ENCODE data around the gene GSG1L. TPM values are rescaled to one million over a fixed set of nuclear protein-coding genes. Genes with fewer than 3 reads are reported as not detected.
A peak's percentile ranks its signal among the peaks of the same experiment; 100 is the strongest.

The GSG1L gene
- total RNA-seq, 1 experiment from 2014 or later, result not detected

- Mint-ChIP-seq H3K9me3 (ENCODE audit: low read depth, unreplicated experiment) (no peaks in the 10 kb centered on the region), H3K27me3 (ENCODE audit: unreplicated experiment) (peaks cover 53% of the 10 kb centered on the region), H3K27ac (ENCODE audit: unreplicated experiment) (no peak overlapping the region), H3K4me3 (ENCODE audit: low read depth, unreplicated experiment) (no peak overlapping the region), H3K4me1 (ENCODE audit: low read depth, unreplicated experiment) (no peaks in the 10 kb centered on the region), H3K36me3 (ENCODE audit: insufficient read depth, unreplicated experiment) (no peaks in the 10 kb centered on the region)
- no peak for DNase-seq
- no peak for TF ChIP-seq CTCF (IDR thresholded peaks at IDR 0.05; ENCODE audit: unreplicated experiment)
- BruUV-seq (replicated peaks), result no TSS peak
- CTCF ChIA-PET, result no interaction called here
- intact Hi-C loops (cut with micrococcal nuclease; ENCODE audit: unreplicated experiment), result no loop called here
Observed at GRCh38 chr16:27974896-27975540, 88.5 kb downstream of the GSG1L start.

- intact Hi-C loops (cut with micrococcal nuclease; ENCODE audit: unreplicated experiment), result no loop called here
- Mint-ChIP-seq H3K4me1 (ENCODE audit: low read depth, unreplicated experiment) (no peaks in the 10 kb centered on the region), H3K27ac (ENCODE audit: unreplicated experiment) (no peak overlapping the region), H3K4me3 (ENCODE audit: low read depth, unreplicated experiment) (no peak overlapping the region), H3K9me3 (ENCODE audit: low read depth, unreplicated experiment) (no peaks in the 10 kb centered on the region), H3K36me3 (ENCODE audit: insufficient read depth, unreplicated experiment) (no peaks in the 10 kb centered on the region), H3K27me3 (ENCODE audit: unreplicated experiment) (peaks cover 40% of the 10 kb centered on the region)
- no TSS peak for BruUV-seq (replicated peaks)
- no peak for TF ChIP-seq CTCF (IDR thresholded peaks at IDR 0.05; ENCODE audit: unreplicated experiment)
- CTCF ChIA-PET, result interaction anchor here (3.3 kb wide), 1 partner anchor 97 kb away, joined by 40 read pairs; no protein-coding TSS in a partner anchor
- no peak for DNase-seq
Observed at GRCh38 chr16:27973678-27974077, 89.8 kb downstream of the GSG1L start.

GRCh38 chr16:27972500-27972899, 91.0 kb downstream of the GSG1L start:
- intact Hi-C loops (cut with micrococcal nuclease; ENCODE audit: unreplicated experiment), result loop anchor here (1.0 kb wide), 1 partner anchor 98 kb away; no protein-coding TSS in a partner anchor
- Mint-ChIP-seq H3K4me3 (ENCODE audit: low read depth, unreplicated experiment) (no peak overlapping the region), H3K36me3 (ENCODE audit: insufficient read depth, unreplicated experiment) (no peaks in the 10 kb centered on the region), H3K27me3 (ENCODE audit: unreplicated experiment) (peaks cover 34% of the 10 kb centered on the region), H3K9me3 (ENCODE audit: low read depth, unreplicated experiment) (no peaks in the 10 kb centered on the region), H3K27ac (ENCODE audit: unreplicated experiment) (no peak overlapping the region), H3K4me1 (ENCODE audit: low read depth, unreplicated experiment) (no peaks in the 10 kb centered on the region)
- peak; percentile 47 for TF ChIP-seq CTCF (IDR thresholded peaks at IDR 0.05; ENCODE audit: unreplicated experiment)
- no TSS peak for BruUV-seq (replicated peaks)
- CTCF ChIA-PET, result interaction anchor here (0.7 to 3.3 kb wide), 6 partner anchors 9 to 332 kb away, joined by 3 to 40 read pairs (median 4); no protein-coding TSS in a partner anchor
- DNase-seq, result peak; percentile 58

GRCh38 chr16:27969574-27969973, 93.9 kb downstream of the GSG1L start:
- Mint-ChIP-seq H3K27ac (ENCODE audit: unreplicated experiment) (no peak overlapping the region), H3K27me3 (ENCODE audit: unreplicated experiment) (peaks cover 36% of the 10 kb centered on the region), H3K9me3 (ENCODE audit: low read depth, unreplicated experiment) (no peaks in the 10 kb centered on the region), H3K4me1 (ENCODE audit: low read depth, unreplicated experiment) (no peaks in the 10 kb centered on the region), H3K36me3 (ENCODE audit: insufficient read depth, unreplicated experiment) (no peaks in the 10 kb centered on the region), H3K4me3 (ENCODE audit: low read depth, unreplicated experiment) (no peak overlapping the region)
- no peak for DNase-seq
- no peak for TF ChIP-seq CTCF (IDR thresholded peaks at IDR 0.05; ENCODE audit: unreplicated experiment)
- intact Hi-C loops (cut with micrococcal nuclease; ENCODE audit: unreplicated experiment), result no loop called here
- CTCF ChIA-PET, result no interaction called here
- BruUV-seq (replicated peaks), result no TSS peak
